Measurements from ENCODE around the gene KRTAP20-4.

DNA sequence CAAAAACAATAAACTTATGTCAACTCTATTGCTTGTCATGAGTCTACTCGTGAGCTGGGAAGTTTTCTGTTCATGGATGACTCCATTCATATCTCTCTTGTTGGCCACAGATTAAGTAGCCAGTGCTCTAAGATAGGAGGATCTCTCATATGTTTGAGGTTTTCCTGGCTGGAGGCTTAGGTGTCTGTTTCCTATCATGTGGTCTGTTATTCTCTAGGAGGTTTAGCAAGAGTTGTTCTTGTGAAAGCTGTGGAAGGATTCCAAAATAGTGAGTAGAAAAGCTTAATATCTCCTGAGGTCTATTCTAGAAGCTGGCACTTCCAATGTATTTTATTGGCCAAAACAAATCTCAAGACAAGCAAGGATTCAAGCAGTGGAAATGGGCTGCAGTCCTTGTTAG is 8.8 kb downstream of the KRTAP20-4 start:
- TF ChIP-seq, protein P1, sequence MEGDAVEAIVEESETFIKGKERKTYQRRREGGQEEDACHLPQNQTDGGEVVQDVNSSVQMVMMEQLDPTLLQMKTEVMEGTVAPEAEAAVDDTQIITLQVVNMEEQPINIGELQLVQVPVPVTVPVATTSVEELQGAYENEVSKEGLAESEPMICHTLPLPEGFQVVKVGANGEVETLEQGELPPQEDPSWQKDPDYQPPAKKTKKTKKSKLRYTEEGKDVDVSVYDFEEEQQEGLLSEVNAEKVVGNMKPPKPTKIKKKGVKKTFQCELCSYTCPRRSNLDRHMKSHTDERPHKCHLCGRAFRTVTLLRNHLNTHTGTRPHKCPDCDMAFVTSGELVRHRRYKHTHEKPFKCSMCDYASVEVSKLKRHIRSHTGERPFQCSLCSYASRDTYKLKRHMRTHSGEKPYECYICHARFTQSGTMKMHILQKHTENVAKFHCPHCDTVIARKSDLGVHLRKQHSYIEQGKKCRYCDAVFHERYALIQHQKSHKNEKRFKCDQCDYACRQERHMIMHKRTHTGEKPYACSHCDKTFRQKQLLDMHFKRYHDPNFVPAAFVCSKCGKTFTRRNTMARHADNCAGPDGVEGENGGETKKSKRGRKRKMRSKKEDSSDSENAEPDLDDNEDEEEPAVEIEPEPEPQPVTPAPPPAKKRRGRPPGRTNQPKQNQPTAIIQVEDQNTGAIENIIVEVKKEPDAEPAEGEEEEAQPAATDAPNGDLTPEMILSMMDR (IDR thresholded peaks at IDR 0.05; ENCODE audit: low read length): no peak
- no peak for TF ChIP-seq EZH2 (IDR thresholded peaks at IDR 0.05; ENCODE audit: borderline replicate concordance, low read length)
